Type B pancreatic cell (in vitro differentiated cells): ENCODE data around the gene CDYL2. TPM values are rescaled to one million over a fixed set of nuclear protein-coding genes. Genes with fewer than 3 reads are reported as not detected.

Experiments
- DNase-seq: peaks from one replicate; pipeline ENCODE4 v3.0.0; 2021; ENCODE audit warnings: mixed read lengths; ENCODE audit not compliant: unreplicated experiment; ENCODE audit errors: extremely low spot score
- H3K27ac Mint-ChIP-seq: 2 replicates; pipeline ENCODE4 v1.8.0; 2021; ENCODE audit warnings: mild to moderate bottlenecking, mixed read lengths
- H3K27me3 Mint-ChIP-seq: 2 replicates; pipeline ENCODE4 v1.8.0; 2021; ENCODE audit warnings: mixed read lengths
- H3K36me3 Mint-ChIP-seq: 2 replicates; pipeline ENCODE4 v1.8.0; 2021; ENCODE audit warnings: mixed read lengths
- H3K4me1 Mint-ChIP-seq: one replicate; pipeline ENCODE4 v1.8.0; 2021; ENCODE audit warnings: mixed read lengths; ENCODE audit not compliant: unreplicated experiment
- H3K4me3 Mint-ChIP-seq: 2 replicates; pipeline ENCODE4 v1.8.0; 2021; ENCODE audit warnings: mild to moderate bottlenecking, mixed read lengths
- H3K9me3 Mint-ChIP-seq: 2 replicates; pipeline ENCODE4 v1.8.0; 2021; ENCODE audit warnings: mixed read lengths
- CTCF ChIP-seq: fragments of 200-600 bp; sonication (generic); conservative IDR thresholded peaks from 2 replicates; pipeline ENCODE4 v1.5.0; 2021; ENCODE audit warnings: antibody characterized with exemption, mild to moderate bottlenecking
- total RNA-seq: library from RNA; stranded (reverse); gene quantifications from 2 replicates; pipeline ENCODE4 v1.2.1, GENCODE V29; 2021; ENCODE audit warnings: low replicate concordance

Gene CDYL2
- total RNA-seq, 1 donor from 2014 or later: 8.2 TPM

- no peaks in the 10 kb centered on the region for H3K4me1 Mint-ChIP-seq
- H3K27ac Mint-ChIP-seq: no peak overlapping the region
- no peaks in the 10 kb centered on the region for H3K9me3 Mint-ChIP-seq
- no peak for TF ChIP-seq CTCF
- H3K4me3 Mint-ChIP-seq: no peak overlapping the region
- H3K36me3 Mint-ChIP-seq: no peaks in the 10 kb centered on the region
- no peaks in the 10 kb centered on the region for H3K27me3 Mint-ChIP-seq
- DNase-seq: no peak
Measured at GRCh38 chr16:80591071-80591915, 213.1 kb downstream of the CDYL2 start.

GRCh38 chr16:80587071-80587470 lies 217.3 kb downstream of the CDYL2 start:
- Mint-ChIP-seq H3K27ac (no peak overlapping the region), H3K9me3 (no peaks in the 10 kb centered on the region), H3K36me3 (no peaks in the 10 kb centered on the region), H3K4me3 (no peak overlapping the region), H3K27me3 (no peaks in the 10 kb centered on the region), H3K4me1 (no peaks in the 10 kb centered on the region)
- no peak for TF ChIP-seq CTCF
- no peak for DNase-seq

- DNase-seq: no peak
Measured at GRCh38 chr16:80586476-80586875, 217.9 kb downstream of the CDYL2 start.

GRCh38 chr16:80585764-80586163 lies 218.6 kb downstream of the CDYL2 start:
- no peak for DNase-seq

More at GRCh38 chr16:80586476-80586875, 217.9 kb downstream of the CDYL2 start:
- no peaks in the 10 kb centered on the region for H3K9me3 Mint-ChIP-seq
- H3K4me1 Mint-ChIP-seq: no peaks in the 10 kb centered on the region
- H3K27ac Mint-ChIP-seq: no peak overlapping the region
- TF ChIP-seq CTCF: no peak
- H3K36me3 Mint-ChIP-seq: no peaks in the 10 kb centered on the region
- H3K27me3 Mint-ChIP-seq: no peaks in the 10 kb centered on the region
- no peak overlapping the region for H3K4me3 Mint-ChIP-seq

GRCh38 chr16:80583466-80583865 lies 220.9 kb downstream of the CDYL2 start:
- Mint-ChIP-seq H3K4me1 (no peaks in the 10 kb centered on the region), H3K27ac (no peak overlapping the region), H3K27me3 (peaks cover 3% of the 10 kb centered on the region), H3K36me3 (no peaks in the 10 kb centered on the region), H3K4me3 (no peak overlapping the region), H3K9me3 (no peaks in the 10 kb centered on the region)
- no peak for DNase-seq
- TF ChIP-seq CTCF: no peak

More at GRCh38 chr16:80585764-80586163, 218.6 kb downstream of the CDYL2 start:
- H3K9me3 Mint-ChIP-seq: no peaks in the 10 kb centered on the region
- no peaks in the 10 kb centered on the region for H3K4me1 Mint-ChIP-seq
- TF ChIP-seq CTCF: no peak
- H3K4me3 Mint-ChIP-seq: no peak overlapping the region
- no peak overlapping the region for H3K27ac Mint-ChIP-seq
- peaks cover 2% of the 10 kb centered on the region for H3K27me3 Mint-ChIP-seq
- H3K36me3 Mint-ChIP-seq: no peaks in the 10 kb centered on the region
